ENCODE data around the gene THBS2. TPM values are rescaled to one million over a fixed set of nuclear protein-coding genes. Genes with fewer than 3 reads are reported as not detected.

The THBS2 gene
- total and polyA plus RNA-seq, 2 donors (not counting 3 experiments of a cell fraction or from before 2014, with no cell fraction given) = 0.08 TPM; not detected in 1

GRCh38 chr6:169255643-169256042, 2.0 kb upstream of the THBS2 start:
- no peaks in the 10 kb centered on the region for H3K9me1 ChIP-seq (replicated peaks; ENCODE audit: control insufficient read depth, extremely low read depth, insufficient read depth, low read length)
- FAIRE-seq = no peak
- ChIA-PET CTCF (no interaction called here), POLR2A (no interaction called here)
- no TSS peak for BruUV-seq (replicated peaks)
- H3K36me3 ChIP-seq (ENCODE audit: control insufficient read depth in 2 of 2, extremely low read depth in 1 of 2, insufficient read depth in 2 of 2, low read length in 2 of 2) = no peaks in the 10 kb centered on the region
- no peak overlapping the region for H2AFZ ChIP-seq (ENCODE audit: low read depth, low read length)
- H3K27ac ChIP-seq (ENCODE audit: insufficient read depth, low read depth, low read length) = no peak overlapping the region
- H3K4me2 ChIP-seq (ENCODE audit: insufficient read depth, low read length) = no peak overlapping the region
- H3K4me3 ChIP-seq (replicated peaks in 1 of 3; ENCODE audit: insufficient read depth in 1 of 3, low read depth in 1 of 3, low read length in 3 of 3) = no peak overlapping the region
- no peak overlapping the region for H3K9ac ChIP-seq (replicated peaks; ENCODE audit: extremely low read depth, insufficient read depth, low read length)
- no peaks in the 10 kb centered on the region for H4K20me1 ChIP-seq (replicated peaks; ENCODE audit: control insufficient read depth, extremely low read depth, insufficient read depth, low read length)
- H3K79me2 ChIP-seq (ENCODE audit: control insufficient read depth, insufficient read depth, low read length) = no peaks in the 10 kb centered on the region
- intact Hi-C loops (cut with micrococcal nuclease) = no loop called here
- peaks cover 2% of the 10 kb centered on the region for H3K9me3 ChIP-seq (replicated peaks; ENCODE audit: control insufficient read depth, insufficient read depth, low read length)
- DNase-seq (ENCODE audit: low read depth, low spot score) = no peak
- TF ChIP-seq POLR2A (IDR thresholded peaks at IDR 0.05; ENCODE audit: low read depth, low read length) (no peak), GATA2 (IDR thresholded peaks at IDR 0.05; ENCODE audit: insufficient read depth, insufficient read length, low read depth, low read length) (no peak), POLR2AphosphoS5 (IDR thresholded peaks at IDR 0.05; ENCODE audit: insufficient read depth, low read depth, low read length) (no peak), MAX (IDR thresholded peaks at IDR 0.05; ENCODE audit: insufficient read depth, insufficient read length) (no peak), MYC (IDR thresholded peaks at IDR 0.05; ENCODE audit: low read depth, low read length) (no peak), EZH2 (IDR thresholded peaks at IDR 0.05; ENCODE audit: borderline replicate concordance, low read depth, low read length, severe bottlenecking) (no peak), JUN (IDR thresholded peaks at IDR 0.05; ENCODE audit: borderline replicate concordance, insufficient read depth, insufficient read length, low read depth) (no peak), CTCF (IDR thresholded peaks at IDR 0.05; ENCODE audit: extremely low read depth in 1 of 2, insufficient read depth in 1 of 2, low read depth in 1 of 2, low read length in 2 of 2) (no peak), FOS (IDR thresholded peaks at IDR 0.05; ENCODE audit: borderline replicate concordance, insufficient read depth, low read length) (no peak)
- dilution Hi-C loops (cut with MboI; ENCODE audit: extremely low pct_ligation_motif_present, low sequenced_read_pairs) = no loop called here
- H3K4me1 ChIP-seq (ENCODE audit: control insufficient read depth, extremely low read depth, insufficient read depth, low read length) = no peaks in the 10 kb centered on the region
- H3K27me3 ChIP-seq (ENCODE audit: control insufficient read depth in 2 of 2, insufficient read depth in 2 of 2, low read length in 2 of 2) = peaks cover 0 to 3% of the 10 kb centered on the region in 2 experiments
